Panc1 (cell line): Measurements from ENCODE around the gene TRPM5. TPM values are rescaled to one million over a fixed set of nuclear protein-coding genes. Genes with fewer than 3 reads are reported as not detected.

ENCODE experiments used
- ATAC-seq: fragments of 200-7000 bp; cut with Tn5 transposase; 2 replicates; pipeline ENCODE4 v1.9.1; 2020; ENCODE audit warnings: mild to moderate bottlenecking, moderate library complexity
- BruUV-seq: library from RNA; stranded (reverse); fragments of 400-500 nt; replicated peaks from 2 replicates; lab custom pipeline; 2021; lab: Mats Ljungman, UMichigan
- CTCF ChIA-PET: fragments of 300-600 bp; sonication (Branson Sonifier 250); formaldehyde crosslinking; loops from one replicate; lab custom pipeline; 2022; ENCODE audit warnings: antibody characterized with exemption; lab: Charles Lee
- POLR2A ChIA-PET: fragments of 300-600 bp; sonication (Branson Sonifier 250); formaldehyde crosslinking; loops from one replicate; lab custom pipeline; 2022; ENCODE audit warnings: antibody characterized with exemption; lab: Charles Lee
- DNase-seq: peaks from one replicate; pipeline ENCODE4 v3.0.0-alpha.2; 2010; ENCODE audit warnings: low read depth, low spot score
- H3K27ac ChIP-seq: 2 replicates; pipeline ENCODE4 v1.5.1; 2011; ENCODE audit warnings: mild to moderate bottlenecking, low read length, inconsistent platforms
- H3K27me3 ChIP-seq: fragments of 200-500 bp; sonication (Bioruptor generic); 2 replicates; pipeline ENCODE4 v1.6.0; 2014; ENCODE audit warnings: low read length, inconsistent platforms; ENCODE audit not compliant: control insufficient read depth, insufficient read depth
- H3K36me3 ChIP-seq: fragments of 200-500 bp; sonication (Bioruptor generic); 2 replicates; pipeline ENCODE4 v1.5.1; 2014; ENCODE audit warnings: inconsistent platforms, mild to moderate bottlenecking, low read length, moderate library complexity; ENCODE audit not compliant: control insufficient read depth, insufficient read depth
- H3K4me1 ChIP-seq: 2 replicates; pipeline ENCODE4 v1.5.1; 2011; ENCODE audit warnings: inconsistent platforms, mild to moderate bottlenecking, low read length, moderate library complexity; ENCODE audit not compliant: control insufficient read depth, insufficient read depth
- H3K4me3 ChIP-seq, 2 experiments: 2 replicates each; pipeline ENCODE4 v1.5.1; 2011 to 2012; ENCODE audit warnings: low read depth in 2 of 2, low read length in 2 of 2, mild to moderate bottlenecking in 2 of 2, inconsistent platforms in 1 of 2, moderate library complexity in 1 of 2
- H3K9me3 ChIP-seq: fragments of 200-500 bp; sonication (Bioruptor generic); 2 replicates; pipeline ENCODE4 v1.5.1; 2014; ENCODE audit warnings: low read depth, mild to moderate bottlenecking, inconsistent platforms, low read length, moderate library complexity; ENCODE audit not compliant: control insufficient read depth, insufficient read depth
- POLR2AphosphoS5 ChIP-seq: IDR thresholded peaks from 2 replicates; pipeline ENCODE4 v1.6.1; 2012; ENCODE audit warnings: mild to moderate bottlenecking, low read depth, low read length, moderate library complexity
- SIN3A ChIP-seq: IDR thresholded peaks from 2 replicates; pipeline ENCODE4 v1.6.1; 2012; ENCODE audit warnings: low read depth, mild to moderate bottlenecking, low read length, moderate library complexity, borderline replicate concordance; ENCODE audit not compliant: insufficient read depth
- TCF7L2 ChIP-seq: IDR thresholded peaks from 2 replicates; pipeline ENCODE4 v1.6.1; 2011; ENCODE audit warnings: mild to moderate bottlenecking, low read depth, low read length, inconsistent platforms
- in situ Hi-C: cut with HindIII; loops from 2 replicates; pipeline ENCODE4 v1.10.0; 2016; ENCODE audit warnings: low sequenced_read_pairs, low pct_unique_long_range_greater_than_20kb
- intact Hi-C: fragments of 100-400 bp; cut with micrococcal nuclease; formaldehyde crosslinking; loops from one replicate; pipeline ENCODE4 v1.10.0; 2022; ENCODE audit not compliant: unreplicated experiment
- total RNA-seq: library from RNA; stranded (reverse); gene quantifications from one replicate; pipeline ENCODE4 v1.2.1, GENCODE V29; 2021; ENCODE audit not compliant: unreplicated experiment
- TF ChIP-seq, protein P1 (sequence below), 2 experiments: IDR thresholded peaks; 2 replicates each; pipeline ENCODE4 v1.6.1; 2011 to 2012; ENCODE audit warnings: low read depth in 2 of 2, control low read depth in 1 of 2, low read length in 1 of 2, mild to moderate bottlenecking in 1 of 2, moderate library complexity in 1 of 2; ENCODE audit not compliant: insufficient read depth in 1 of 2
- TF ChIP-seq, protein P2 (sequence below): fragments of 450-650 bp; IDR thresholded peaks from 2 replicates; pipeline ENCODE4 v1.5.1; 2017; ENCODE audit warnings: mild to moderate bottlenecking

Gene TRPM5
- total RNA-seq, 1 experiment from 2014 or later: 0.08 TPM

DNA sequence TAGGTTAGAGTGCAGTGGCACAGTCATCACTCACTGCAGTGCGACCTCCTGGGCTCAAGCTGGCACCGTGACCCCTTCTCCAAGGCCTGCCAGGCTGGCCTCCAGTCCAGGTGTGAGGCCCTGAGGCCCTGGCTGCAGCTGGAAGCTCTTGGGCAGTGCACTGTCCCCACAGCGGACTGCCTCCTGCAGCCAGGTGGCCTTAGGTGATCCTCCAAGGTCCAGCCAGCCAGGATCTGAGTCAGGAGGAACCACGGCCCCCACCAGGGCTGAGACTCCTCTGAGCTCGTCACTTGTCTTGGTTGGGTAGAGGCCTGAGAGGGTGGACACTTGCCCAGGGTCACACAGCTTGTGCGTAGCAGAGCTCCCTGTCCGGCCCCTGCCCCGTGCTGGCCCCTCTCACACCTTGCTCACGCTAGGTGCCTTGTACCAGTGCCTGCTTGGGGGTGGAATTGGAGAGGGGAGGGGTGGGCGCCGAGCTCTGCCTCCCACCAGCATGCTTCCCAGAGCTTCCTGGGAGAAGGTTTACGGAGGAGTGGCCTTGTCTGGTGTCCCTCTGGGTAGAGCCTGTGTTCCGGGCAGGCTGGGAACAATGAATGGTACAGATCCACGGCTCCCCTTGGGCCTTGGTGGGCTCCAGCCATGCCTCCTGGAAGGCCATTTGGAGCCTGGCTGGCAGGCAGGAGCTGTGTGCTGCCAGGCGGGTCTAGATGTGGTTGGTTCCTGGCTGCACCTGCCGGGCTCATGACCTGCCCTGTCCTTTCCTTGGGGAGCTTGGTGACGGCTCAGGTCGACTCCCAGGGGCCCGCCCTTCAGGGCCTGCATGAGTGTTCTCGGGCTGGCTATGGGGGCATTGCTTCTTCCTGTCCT lies 21.1 kb upstream of the TRPM5 start:
- no peak overlapping the region for H3K4me3 ChIP-seq
- no peaks in the 10 kb centered on the region for H3K36me3 ChIP-seq
- no peak overlapping the region for H3K27ac ChIP-seq
- POLR2A ChIA-PET: interaction anchor here (0.6 kb wide), 1 partner anchor 24 kb away, joined by 7 read pairs; no protein-coding TSS in a partner anchor
- CTCF ChIA-PET: no interaction called here
- in situ Hi-C loops: no loop called here
- 0 out of 2 replicates have a peak, but pooled peaks have one; percentile 7 for ATAC-seq
- no peaks in the 10 kb centered on the region for H3K9me3 ChIP-seq
- no peak for DNase-seq
- H3K27me3 ChIP-seq: peaks cover 2% of the 10 kb centered on the region; the same call in 1 of the 2 replicates
- no TSS peak for BruUV-seq
- TF ChIP-seq, protein P1, sequence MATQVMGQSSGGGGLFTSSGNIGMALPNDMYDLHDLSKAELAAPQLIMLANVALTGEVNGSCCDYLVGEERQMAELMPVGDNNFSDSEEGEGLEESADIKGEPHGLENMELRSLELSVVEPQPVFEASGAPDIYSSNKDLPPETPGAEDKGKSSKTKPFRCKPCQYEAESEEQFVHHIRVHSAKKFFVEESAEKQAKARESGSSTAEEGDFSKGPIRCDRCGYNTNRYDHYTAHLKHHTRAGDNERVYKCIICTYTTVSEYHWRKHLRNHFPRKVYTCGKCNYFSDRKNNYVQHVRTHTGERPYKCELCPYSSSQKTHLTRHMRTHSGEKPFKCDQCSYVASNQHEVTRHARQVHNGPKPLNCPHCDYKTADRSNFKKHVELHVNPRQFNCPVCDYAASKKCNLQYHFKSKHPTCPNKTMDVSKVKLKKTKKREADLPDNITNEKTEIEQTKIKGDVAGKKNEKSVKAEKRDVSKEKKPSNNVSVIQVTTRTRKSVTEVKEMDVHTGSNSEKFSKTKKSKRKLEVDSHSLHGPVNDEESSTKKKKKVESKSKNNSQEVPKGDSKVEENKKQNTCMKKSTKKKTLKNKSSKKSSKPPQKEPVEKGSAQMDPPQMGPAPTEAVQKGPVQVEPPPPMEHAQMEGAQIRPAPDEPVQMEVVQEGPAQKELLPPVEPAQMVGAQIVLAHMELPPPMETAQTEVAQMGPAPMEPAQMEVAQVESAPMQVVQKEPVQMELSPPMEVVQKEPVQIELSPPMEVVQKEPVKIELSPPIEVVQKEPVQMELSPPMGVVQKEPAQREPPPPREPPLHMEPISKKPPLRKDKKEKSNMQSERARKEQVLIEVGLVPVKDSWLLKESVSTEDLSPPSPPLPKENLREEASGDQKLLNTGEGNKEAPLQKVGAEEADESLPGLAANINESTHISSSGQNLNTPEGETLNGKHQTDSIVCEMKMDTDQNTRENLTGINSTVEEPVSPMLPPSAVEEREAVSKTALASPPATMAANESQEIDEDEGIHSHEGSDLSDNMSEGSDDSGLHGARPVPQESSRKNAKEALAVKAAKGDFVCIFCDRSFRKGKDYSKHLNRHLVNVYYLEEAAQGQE (IDR thresholded peaks at IDR 0.05; ENCODE audit: insufficient read depth in 1 of 2, low read depth in 2 of 2, low read length in 1 of 2): no peak
- TF ChIP-seq SIN3A (no peak), TCF7L2 (no peak), POLR2AphosphoS5 (no peak)
- TF ChIP-seq, protein P2, sequence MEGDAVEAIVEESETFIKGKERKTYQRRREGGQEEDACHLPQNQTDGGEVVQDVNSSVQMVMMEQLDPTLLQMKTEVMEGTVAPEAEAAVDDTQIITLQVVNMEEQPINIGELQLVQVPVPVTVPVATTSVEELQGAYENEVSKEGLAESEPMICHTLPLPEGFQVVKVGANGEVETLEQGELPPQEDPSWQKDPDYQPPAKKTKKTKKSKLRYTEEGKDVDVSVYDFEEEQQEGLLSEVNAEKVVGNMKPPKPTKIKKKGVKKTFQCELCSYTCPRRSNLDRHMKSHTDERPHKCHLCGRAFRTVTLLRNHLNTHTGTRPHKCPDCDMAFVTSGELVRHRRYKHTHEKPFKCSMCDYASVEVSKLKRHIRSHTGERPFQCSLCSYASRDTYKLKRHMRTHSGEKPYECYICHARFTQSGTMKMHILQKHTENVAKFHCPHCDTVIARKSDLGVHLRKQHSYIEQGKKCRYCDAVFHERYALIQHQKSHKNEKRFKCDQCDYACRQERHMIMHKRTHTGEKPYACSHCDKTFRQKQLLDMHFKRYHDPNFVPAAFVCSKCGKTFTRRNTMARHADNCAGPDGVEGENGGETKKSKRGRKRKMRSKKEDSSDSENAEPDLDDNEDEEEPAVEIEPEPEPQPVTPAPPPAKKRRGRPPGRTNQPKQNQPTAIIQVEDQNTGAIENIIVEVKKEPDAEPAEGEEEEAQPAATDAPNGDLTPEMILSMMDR: no peak
- no peaks in the 10 kb centered on the region for H3K4me1 ChIP-seq
- intact Hi-C loops: no loop called here

DNA sequence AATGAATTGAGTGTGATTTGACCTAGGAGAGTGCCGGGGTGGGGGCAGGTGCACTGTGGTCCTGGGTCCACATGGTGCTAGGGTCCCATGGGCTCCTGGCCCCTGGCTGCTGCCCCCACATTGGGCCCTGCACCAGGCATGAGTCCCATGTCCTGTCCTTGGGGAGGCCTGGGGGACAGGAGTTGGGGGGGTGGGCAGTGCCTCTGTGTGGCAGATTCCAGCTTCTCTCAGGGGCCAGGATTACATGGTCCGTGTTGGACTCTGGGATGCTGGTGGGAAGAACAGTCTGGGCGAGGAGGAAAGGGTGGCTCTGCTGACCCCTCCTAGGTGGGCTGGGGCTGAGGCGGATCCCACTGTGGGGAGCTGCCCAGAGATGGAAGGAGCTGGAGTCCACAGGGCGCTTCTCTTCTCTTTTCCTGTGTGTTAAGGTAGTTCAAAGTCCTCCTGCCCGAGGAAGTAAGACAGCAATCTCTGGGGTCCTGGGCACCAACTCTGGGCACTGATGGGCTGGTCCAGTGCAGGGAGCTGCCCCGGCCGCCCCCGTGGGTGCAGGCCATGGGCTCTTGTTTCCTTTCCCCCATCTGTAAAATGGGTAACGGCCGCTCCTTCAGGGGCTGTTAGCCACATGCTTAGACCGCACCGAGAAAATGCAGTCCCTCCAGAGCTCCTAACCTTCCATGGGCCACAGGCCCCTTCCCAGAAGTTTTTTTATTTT lies 20.3 kb upstream of the TRPM5 start:
- Histone ChIP-seq H3K27me3 (peaks cover 2% of the 10 kb centered on the region; the same call in 1 of the 2 replicates), H3K27ac (no peak overlapping the region), H3K9me3 (no peaks in the 10 kb centered on the region), H3K4me1 (no peaks in the 10 kb centered on the region), H3K36me3 (no peaks in the 10 kb centered on the region), H3K4me3 (no peak overlapping the region)
- CTCF ChIA-PET: no interaction called here
- BruUV-seq: no TSS peak
- no peak for TF ChIP-seq TCF7L2
- TF ChIP-seq SIN3A: no peak
- TF ChIP-seq POLR2AphosphoS5: no peak
- TF ChIP-seq, protein P2: no peak
- TF ChIP-seq, protein P1 (IDR thresholded peaks at IDR 0.05; ENCODE audit: insufficient read depth in 1 of 2, low read depth in 2 of 2, low read length in 1 of 2): no peak
- DNase-seq: no peak
- ATAC-seq: no peak
- in situ Hi-C loops: no loop called here
- intact Hi-C loops: no loop called here
- POLR2A ChIA-PET: interaction anchor here (0.6 kb wide), 1 partner anchor 23 kb away, joined by 7 read pairs; no protein-coding TSS in a partner anchor
